NB4 (cell line): ENCODE results near the gene LRRC31.

Experiments
- MAX ChIP-seq: IDR thresholded peaks from 2 replicates; pipeline ENCODE4 v1.6.1; 2011; ENCODE audit warnings: low read depth, low read length
- MYC ChIP-seq: IDR thresholded peaks from 2 replicates; pipeline ENCODE4 v1.6.1; 2011; ENCODE audit warnings: low read depth, low read length
- POLR2A ChIP-seq: IDR thresholded peaks from 2 replicates; pipeline ENCODE4 v1.6.1; 2011; ENCODE audit warnings: mild to moderate bottlenecking; ENCODE audit not compliant: insufficient read length; ENCODE audit errors: extremely low read depth
- TF ChIP-seq, protein P1 (sequence below): IDR thresholded peaks from one replicate; pipeline ENCODE4 v1.5.1; 2012; ENCODE audit warnings: low read depth, low read length

DNA sequence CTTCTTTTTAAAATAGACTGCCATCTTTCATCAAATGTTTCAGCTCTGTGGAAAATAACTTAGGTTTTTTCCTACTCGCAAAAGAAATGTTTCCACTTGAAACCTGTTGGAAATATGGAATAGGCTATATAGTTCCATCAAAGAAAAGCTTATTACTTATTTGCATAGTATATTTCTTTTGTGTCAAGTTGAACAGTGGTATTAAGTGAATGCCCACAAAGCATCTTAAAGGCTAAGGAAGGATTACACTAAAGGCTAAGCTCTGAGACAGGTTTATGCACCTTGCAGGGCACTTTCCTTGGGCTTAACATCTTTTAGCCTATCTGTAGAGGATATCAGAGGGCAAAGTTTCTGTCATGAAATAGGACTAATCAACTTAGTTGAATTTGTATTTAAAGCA is 41.5 kb upstream of the LRRC31 start, which contains the start of gene SAMD7:
- TF ChIP-seq, protein P1, sequence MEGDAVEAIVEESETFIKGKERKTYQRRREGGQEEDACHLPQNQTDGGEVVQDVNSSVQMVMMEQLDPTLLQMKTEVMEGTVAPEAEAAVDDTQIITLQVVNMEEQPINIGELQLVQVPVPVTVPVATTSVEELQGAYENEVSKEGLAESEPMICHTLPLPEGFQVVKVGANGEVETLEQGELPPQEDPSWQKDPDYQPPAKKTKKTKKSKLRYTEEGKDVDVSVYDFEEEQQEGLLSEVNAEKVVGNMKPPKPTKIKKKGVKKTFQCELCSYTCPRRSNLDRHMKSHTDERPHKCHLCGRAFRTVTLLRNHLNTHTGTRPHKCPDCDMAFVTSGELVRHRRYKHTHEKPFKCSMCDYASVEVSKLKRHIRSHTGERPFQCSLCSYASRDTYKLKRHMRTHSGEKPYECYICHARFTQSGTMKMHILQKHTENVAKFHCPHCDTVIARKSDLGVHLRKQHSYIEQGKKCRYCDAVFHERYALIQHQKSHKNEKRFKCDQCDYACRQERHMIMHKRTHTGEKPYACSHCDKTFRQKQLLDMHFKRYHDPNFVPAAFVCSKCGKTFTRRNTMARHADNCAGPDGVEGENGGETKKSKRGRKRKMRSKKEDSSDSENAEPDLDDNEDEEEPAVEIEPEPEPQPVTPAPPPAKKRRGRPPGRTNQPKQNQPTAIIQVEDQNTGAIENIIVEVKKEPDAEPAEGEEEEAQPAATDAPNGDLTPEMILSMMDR, result no peak
- TF ChIP-seq MAX (no peak), POLR2A (no peak), MYC (no peak)
